Stimulated activated CD4-positive, alpha-beta T cell treated with anti-CD3 and anti-CD28 coated beads, Interleukin-1b, Interleukin-23, amount 100 ng/mL, for 1 hour (primary cell): ENCODE results near the gene SMPD2.

Experiments
- DNase-seq, 2 donors: peaks; one replicate each; pipeline ENCODE4 v3.0.0-alpha.2; 2020; ENCODE audit warnings: low read depth in 2 of 2

Gene SMPD2

GRCh38 chr6:109485266-109485935, 44.9 kb downstream of the SMPD2 start:
- no peak for DNase-seq

- no peak for DNase-seq
These were observed 45.5 kb downstream of the SMPD2 start for GRCh38 chr6:109486068-109486467.

- DNase-seq: no peak
These were observed 47.5 kb downstream of the SMPD2 start for GRCh38 chr6:109488001-109488400.

- DNase-seq: no peak
These were observed 50.2 kb downstream of the SMPD2 start for GRCh38 chr6:109490713-109491112.

GRCh38 chr6:109491207-109491938, 50.8 kb downstream of the SMPD2 start:
- no peak for DNase-seq
